HG02938 (cell line): Measurements from ENCODE around the gene ZNF121.
"Not testable (repeated sequence)": the region's sequence is repeated elsewhere in the genome, so short reads cannot be mapped to it uniquely, and the experiment has no call there.

Experiments
- ATAC-seq: cut with Tn5 transposase; IDR thresholded peaks from one replicate; pipeline ENCODE4 v1.9.1; 2021; ENCODE audit warnings: mild to moderate bottlenecking, moderate library complexity; ENCODE audit not compliant: unreplicated experiment

The ZNF121 gene

DNA sequence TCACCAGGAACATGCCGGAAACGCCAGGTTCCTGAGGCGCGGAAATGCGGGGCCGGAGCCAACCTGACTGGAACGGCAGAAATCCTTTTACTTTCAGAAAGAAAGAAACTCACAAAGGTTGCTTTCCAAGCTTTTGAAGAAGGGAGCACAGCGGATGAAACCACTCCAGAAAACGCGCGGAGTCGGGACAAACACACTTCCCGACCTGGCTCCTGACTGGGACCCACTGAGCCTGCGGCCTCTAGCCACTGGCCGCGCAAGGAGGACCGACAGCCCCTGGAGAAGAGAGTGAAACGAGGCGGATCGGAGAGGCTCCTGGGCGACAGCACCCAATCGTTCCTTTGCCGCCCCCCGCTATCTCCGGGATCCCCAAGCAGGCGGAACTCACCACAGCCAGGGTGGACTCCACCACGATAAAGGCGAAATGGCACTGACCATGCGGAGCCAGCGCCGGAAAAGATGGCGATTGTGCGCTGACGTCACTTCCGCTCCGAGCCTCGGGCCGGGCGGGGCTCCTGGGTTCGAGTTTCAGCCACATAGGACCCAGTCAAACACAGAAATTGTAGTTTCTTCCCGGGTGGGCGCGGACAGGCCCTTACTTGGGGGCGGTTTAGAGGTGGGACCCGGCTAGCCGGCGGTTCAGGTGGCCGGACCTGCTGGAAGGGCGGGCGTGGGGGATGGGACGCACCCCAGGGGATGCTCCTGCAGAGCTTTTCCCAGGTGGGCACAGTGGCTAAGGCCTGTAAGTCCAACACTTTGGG is at the start of gene ZNF121:
Gene ZNF121 (minus strand): TSS at position 432 of the 761 bp plus-strand sequence. CDS start 16,407 bp downstream, outside the sequence.
- ATAC-seq: peak; percentile 80

DNA sequence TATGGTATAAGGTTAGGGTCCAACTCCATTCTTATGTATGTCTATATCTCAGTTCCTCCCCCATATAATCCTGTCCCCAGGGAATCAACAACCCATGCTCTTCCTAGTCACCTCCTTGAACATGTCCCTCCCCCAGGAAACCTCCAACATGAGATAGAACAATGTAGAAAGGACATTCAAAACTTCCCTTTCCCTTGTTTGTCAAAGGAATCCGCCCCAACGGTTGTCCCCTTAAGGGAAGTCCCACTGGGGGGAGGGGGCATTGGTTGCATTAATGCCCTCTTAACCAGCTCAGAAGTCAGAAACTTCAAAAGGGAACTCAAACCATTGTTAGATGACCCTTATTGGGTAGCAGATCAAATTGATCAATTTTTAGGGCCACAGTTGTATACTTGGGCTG is 43.6 kb upstream of the ZNF121 start:
- ATAC-seq: no peak

DNA sequence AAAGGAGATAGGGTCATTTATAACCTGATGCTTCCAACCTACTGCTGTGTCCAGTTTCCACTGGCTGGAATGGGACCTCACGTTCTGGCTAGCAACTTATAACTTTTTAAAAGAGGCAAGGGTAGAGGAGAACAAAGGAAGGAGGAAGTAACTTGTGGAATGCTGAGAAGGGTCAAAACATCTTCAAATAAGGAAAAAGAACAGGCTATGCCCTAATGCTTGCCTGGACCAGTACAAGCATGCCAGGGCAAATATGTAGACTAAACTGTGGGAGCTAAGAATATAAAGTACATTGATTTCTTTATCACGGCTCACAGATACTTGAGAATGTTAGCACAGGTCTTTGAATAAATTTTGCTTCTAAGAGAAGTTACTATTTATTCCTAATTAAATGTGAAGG is 38.2 kb upstream of the ZNF121 start:
- no peak for ATAC-seq

GRCh38 chr19:9621156-9622037 is 37.1 kb upstream of the ZNF121 start, which contains the start of gene ZNF561:
ZNF561 (minus strand) TSS chr19:9621232; CDS start chr19:9619456, 1,776 bp downstream.
- ATAC-seq: peak; percentile 56

DNA sequence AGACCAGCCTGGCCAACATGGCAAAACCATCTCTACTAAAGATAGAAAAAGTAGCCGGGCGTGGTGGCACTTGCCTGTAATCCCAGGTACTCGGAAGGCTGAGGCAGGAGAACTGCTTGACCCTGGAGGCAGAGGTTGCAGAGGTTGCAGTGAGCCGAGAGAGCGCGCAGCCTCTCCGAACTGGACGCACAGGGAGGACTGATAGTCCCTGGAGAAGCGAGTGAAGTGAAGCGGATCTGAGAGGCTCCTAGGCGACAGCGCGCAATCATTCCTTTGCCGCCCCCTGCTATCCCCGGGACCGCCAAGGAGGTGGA is 36.5 kb upstream of the ZNF121 start:
- no peak for ATAC-seq

- no peak for ATAC-seq
Observed at GRCh38 chr19:9615844-9616243, 31.5 kb upstream of the ZNF121 start.

DNA sequence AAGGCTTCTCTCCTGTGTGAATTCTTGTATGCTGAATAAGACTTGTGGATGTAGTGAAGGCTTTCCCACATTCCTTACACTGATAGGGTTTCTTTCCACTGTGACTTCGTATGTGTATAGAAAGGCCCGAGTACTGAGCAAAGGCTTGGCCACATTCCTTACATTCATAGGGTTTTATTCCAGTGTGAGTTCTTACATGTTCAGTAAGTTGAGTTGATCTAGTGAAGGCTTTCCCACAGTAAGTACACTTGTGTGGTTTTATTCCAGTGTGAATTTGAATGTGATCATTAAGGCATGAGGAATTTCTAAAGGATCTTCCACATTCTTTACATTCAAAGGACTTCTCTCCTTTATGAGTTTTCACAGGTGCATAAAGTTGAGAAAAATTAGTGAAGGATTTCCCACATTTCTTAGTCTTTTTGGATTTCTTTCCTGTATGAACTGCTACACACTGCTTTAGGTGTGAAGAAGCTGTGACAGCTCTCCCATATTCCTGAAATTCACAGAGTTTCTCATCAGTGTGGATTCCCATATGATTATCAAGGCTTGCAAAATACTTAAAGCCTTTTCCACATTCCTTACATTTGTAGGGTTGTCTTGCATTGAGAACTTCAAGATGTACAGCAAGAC is 26.3 kb upstream of the ZNF121 start:
- no peak for ATAC-seq

DNA sequence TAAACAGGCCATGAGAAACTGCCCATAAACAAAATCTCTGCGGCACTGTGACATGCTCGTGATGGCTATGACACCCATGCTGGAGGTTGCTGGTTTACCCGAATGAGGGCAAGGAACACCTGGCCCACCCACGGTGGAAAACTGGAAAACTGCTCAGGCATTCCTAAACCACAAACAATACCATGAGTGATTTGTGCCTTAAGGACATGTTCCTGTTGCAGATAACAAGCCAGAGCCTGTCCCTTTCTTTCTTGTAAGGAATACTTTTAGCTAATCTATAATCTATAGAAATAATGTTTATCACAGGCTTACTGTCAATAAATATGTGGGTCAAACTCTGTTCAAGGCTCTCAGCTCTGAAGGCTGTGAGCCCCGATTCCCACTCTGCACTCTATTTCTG is 24.6 kb upstream of the ZNF121 start:
- no peak for ATAC-seq

DNA sequence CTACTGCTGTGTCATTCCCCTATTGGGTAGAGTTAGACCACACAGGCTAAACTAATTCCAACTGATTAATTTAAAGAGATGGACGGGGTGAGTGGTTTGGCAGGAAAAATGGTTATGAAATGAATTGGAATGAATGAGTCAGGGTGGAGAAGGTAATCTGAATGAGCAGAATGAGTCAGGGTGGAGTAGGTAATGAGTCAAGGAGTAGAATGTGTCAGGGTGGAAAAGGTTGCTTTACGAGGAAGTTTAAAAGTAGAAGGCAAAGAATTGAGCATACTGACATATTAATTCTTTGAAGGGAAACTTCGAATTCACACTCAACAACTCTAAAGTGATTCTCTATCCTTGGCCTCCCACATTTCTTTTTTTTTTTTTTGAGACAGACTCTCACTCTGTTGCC is 12.7 kb upstream of the ZNF121 start:
- ATAC-seq: no peak

- no peak for ATAC-seq
Observed at GRCh38 chr19:9586764-9587163, 2.5 kb upstream of the ZNF121 start.

GRCh38 chr19:9582081-9582725 is 2.1 kb downstream of the ZNF121 start:
- not testable (repeated sequence) for ATAC-seq

GRCh38 chr19:9580728-9581127 is 3.6 kb downstream of the ZNF121 start:
- no peak for ATAC-seq

GRCh38 chr19:9570255-9570654 is 14.0 kb downstream of the ZNF121 start:
- no peak for ATAC-seq

- no peak for ATAC-seq
Observed at GRCh38 chr19:9566729-9567128, 17.6 kb downstream of the ZNF121 start.

DNA sequence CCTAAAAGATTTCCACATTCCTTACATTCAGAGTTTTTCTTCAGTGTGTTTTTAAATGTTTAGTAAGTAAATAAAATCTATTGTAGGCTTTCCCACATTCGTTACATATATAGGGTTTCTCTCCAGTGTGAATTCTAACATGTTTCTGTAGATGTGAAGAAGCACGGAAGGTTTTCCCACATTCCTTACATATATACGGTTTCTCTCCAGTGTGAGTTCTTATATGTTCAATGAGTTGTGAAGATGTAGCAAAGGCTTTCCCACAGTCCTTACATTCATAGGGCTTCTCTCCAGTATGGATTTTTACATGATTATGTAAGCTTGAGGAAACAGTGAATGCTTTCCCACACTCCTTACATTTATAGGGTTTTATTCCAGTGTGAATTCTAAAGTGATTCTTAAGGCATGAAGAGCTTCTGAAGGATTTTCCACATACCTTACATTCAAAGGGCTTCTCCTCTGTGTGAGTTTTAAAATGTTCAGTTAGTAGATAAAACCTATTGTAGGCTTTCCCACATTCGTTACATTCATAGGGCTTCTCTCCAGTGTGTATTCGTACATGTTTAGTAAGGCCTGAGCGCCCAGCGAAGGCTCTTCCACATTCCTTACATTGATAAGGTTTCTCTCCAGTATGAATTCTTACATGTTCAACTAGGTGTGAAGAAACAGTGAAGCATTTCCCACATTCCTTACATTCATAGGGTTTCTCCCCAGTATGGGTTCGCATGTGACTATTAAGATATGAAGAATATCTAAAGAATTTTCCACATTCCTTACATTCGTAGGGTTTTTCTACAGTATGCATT is 18.2 kb downstream of the ZNF121 start:
- no peak for ATAC-seq

- ATAC-seq: no peak
Observed at GRCh38 chr19:9552536-9553274, 31.6 kb downstream of the ZNF121 start.

DNA sequence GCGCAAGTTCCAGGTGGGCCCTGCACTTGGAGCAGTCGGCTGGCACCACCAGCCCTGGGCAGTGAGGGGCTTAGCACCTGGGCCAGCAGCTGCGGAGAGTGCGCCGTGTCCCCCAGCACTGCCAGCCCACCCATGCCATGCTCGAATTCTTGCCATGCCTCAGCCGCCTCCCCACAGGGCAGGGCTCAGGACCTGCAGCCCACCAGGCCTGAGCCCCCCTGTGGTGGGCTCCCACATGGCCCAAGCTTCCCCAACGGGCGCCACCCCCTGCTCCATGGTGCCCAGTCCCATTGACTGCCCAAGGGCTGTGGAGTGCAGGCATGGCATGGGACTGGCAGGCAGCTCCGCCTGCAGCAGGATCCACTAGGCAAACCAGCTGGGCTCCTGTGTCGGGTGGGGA is 36.4 kb downstream of the ZNF121 start:
- ATAC-seq: no peak

DNA sequence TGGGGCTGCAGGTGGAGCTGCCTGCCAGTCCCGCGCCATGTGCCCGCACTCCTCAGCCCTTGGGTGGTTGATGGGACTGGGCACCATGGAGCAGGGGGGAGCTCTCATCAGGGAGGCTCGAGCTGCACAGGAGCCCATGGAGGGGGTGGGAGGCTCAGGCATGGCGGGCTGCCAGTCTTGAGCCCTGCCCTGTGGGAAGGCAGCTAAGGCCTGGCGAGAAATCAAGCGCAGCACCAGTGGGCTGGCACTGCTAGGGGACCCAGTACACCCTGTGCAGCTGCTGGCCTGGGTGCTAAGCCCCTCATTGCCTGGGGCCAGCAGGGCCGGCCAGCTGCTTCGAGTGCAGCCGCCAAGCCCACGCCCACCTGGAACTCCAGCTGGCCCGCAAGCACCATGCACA is 43.0 kb downstream of the ZNF121 start:
- not testable (repeated sequence) for ATAC-seq

DNA sequence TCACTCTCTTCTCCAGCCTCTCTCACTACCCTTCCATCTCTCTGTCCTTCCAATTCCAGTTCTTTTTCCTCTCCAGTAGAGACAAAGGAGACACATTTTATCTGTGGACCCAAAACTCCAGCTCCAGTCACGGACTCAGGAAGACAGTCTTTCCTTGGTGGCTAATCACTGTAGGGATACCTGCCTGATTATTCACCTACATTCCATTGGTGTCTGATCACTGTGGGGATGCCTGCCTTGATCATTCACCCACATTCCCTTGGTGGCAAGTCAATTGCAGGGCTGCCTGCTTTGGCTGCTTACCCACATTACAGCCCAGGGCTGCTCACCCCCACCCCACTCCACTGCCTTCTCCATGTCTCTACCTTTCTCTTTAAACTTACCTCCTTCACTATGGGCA is 44.4 kb downstream of the ZNF121 start:
- not testable (repeated sequence) for ATAC-seq

- not testable (repeated sequence) for ATAC-seq
Observed at GRCh38 chr19:9539201-9539600, 45.1 kb downstream of the ZNF121 start.
